GM12872 (cell line): ENCODE results near the gene AAMP.

Experiments used
- CTCF ChIP-seq: IDR thresholded peaks from 3 replicates; pipeline ENCODE4 v1.5.1; 2011; ENCODE audit warnings: low read depth, mild to moderate bottlenecking, low read length, moderate library complexity; ENCODE audit not compliant: insufficient read depth

The AAMP gene

DNA sequence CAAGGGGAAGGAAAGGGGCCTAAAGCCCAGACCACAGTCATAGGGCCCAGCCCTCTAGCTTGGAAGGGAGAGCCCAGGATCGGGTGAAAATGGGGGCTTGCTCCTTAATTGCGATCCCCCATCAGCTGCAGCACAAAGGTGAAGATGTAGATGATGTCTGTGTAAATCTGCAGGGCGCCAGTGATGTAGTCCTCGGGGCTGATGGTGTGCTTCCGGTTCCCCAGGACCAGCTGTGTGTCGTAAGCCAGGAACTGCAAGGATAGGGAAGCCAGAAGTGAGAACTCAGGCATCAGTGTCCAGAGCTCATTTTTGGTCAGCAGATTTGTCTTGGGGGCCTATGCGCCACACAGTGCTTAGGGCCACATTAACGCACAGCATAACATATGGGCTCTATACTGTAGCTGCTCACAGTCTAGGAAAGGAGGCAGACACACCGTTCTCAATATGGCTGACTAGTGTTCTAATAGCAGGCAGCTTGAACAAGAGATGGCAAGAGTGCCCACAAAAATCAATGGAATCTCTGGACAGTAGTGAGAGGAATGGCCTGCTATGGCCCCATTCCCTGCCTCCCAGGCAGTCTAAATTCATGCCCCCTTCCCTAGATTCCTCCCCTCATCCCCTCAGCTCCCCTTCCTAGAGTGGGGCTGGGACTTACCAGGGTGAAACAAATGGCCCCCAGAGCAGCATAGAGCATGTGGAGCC is 5.6 kb upstream of the AAMP start:
- no peak for TF ChIP-seq CTCF

GRCh38 chr2:218274586-218274985 is 4.6 kb upstream of the AAMP start:
- no peak for TF ChIP-seq CTCF

- no peak for TF ChIP-seq CTCF
Measured at GRCh38 chr2:218273908-218274249, 3.9 kb upstream of the AAMP start.

DNA sequence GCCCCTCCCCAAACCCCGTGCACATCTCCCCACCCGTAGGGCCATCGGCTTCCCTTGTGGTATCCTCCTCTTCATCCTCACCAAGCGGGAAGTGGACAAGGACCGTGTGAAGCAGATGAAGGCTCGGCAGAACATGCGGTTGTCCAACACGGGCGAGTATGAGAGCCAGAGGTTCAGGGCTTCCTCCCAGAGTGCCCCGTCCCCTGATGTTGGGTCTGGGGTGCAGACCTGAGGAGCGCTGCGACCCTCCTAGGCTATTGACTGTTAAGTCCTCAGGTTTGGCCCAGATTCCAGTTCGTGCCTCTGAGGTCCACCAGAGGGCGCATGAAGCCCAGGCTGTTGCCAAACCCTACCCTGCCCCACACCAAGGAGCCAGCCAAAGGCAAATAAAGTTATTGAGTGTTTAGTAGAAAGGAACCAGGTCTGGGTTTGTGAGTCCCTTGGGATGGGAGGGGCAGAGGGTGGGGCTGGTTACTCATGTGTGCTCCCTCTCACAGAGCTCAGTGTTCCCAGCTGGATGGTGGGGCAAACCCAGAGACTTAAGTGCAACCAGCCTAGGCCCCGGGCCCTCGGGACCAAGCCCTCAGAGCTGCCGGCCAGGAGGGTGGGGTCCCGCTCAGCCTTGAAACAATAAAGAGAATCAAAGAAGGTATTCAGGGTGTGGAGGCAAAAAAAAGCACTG is 2.7 kb upstream of the AAMP start:
- TF ChIP-seq CTCF: peak; percentile 95

- TF ChIP-seq CTCF: no peak
Measured at GRCh38 chr2:218271865-218272530, 2.1 kb upstream of the AAMP start.

DNA sequence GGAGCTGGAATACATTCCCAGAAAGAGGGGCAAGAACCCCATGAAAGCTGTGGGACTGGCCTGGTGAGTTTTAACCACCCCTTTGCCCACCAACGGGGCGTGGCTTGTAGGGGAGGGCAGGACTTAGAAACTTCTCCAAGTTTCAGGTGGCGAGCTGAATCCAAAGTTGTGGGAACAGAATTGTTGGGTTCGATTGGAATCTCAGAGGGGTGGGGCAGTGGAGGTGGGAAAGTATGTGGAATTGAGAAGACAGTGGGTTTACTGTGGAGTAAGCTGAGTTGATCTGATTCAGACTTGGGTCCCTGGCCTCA is 1.5 kb upstream of the AAMP start:
- TF ChIP-seq CTCF: no peak

DNA sequence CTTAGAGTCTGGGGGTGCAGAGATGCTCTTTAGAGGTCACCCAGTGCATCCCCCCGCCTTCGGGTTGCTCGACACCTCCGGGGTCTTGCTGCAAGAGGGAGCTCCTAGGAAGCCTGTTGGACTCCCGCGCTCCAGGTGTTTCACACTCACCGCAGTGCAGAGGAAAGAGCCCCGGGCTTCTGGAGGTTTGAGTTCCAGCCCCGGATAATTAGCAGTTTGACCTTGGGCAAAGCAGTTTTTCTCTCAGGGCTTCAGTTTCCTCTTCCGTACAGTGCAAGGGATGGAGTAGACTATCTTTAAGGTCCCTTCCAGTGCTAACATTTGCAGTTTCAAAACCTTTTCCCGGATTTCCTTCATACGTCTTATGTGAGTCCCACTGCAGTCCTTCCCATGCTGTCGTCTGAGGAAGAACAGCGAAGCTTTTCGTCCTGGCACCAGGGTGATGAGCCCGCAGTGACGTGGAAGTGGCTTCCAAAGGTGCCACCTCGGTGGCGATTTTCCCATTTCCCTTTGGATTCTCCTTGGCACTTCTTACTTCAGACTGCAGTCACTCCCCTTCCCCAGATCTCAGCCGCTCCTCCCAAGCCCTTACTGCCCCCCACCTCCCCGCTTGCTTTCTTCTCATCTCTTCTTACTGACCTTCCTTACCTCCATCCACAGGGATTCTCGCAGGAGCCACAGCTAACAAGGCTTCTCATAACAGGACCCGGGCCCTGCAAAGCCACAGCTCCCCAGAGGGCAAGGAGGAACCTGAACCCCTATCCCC is 967 bp upstream of the AAMP start:
- TF ChIP-seq CTCF: no peak
